CD14-positive monocyte (primary cell): ENCODE data around the gene DUOXA1. TPM values are rescaled to one million over a fixed set of nuclear protein-coding genes. Genes with fewer than 3 reads are reported as not detected.
A peak's percentile ranks its signal among the peaks of the same experiment; 100 is the strongest.

Experiments
- DNase-seq, 3 donors: peaks; one replicate each; pipeline ENCODE4 v3.0.0-alpha.2; 2011 to 2022
- H2AFZ ChIP-seq: 2 replicates; pipeline ENCODE4 v1.6.0; 2012; ENCODE audit warnings: mild to moderate bottlenecking, low read depth, low read length, inconsistent platforms; ENCODE audit not compliant: insufficient read depth, poor library complexity, severe bottlenecking
- H3K27ac ChIP-seq, 2 donors: 1 replicate in 1 of 2; 2 replicates in 1 of 2; pipeline ENCODE4 v1.5.1; 2012 to 2013; ENCODE audit warnings: low read length in 2 of 2, control low read depth in 1 of 2, inconsistent platforms in 1 of 2, low read depth in 1 of 2, mild to moderate bottlenecking in 1 of 2
- H3K27me3 ChIP-seq, 2 donors: one replicate each; pipeline versions ENCODE4 v1.6.0 to v1.6.1; 2011 to 2013; ENCODE audit warnings: low read length in 2 of 2; ENCODE audit not compliant: control insufficient read depth in 2 of 2, insufficient read depth in 2 of 2
- H3K36me3 ChIP-seq, 2 donors: replicated peaks in 1 of 2; 1 replicate in 1 of 2; 2 replicates in 1 of 2; pipeline versions ENCODE4 v1.5.1 to v1.6.1; 2012 to 2013; ENCODE audit warnings: low read length in 2 of 2, control low read depth in 1 of 2, inconsistent platforms in 1 of 2, mild to moderate bottlenecking in 1 of 2; ENCODE audit not compliant: insufficient read depth in 2 of 2, control insufficient read depth in 1 of 2
- H3K4me1 ChIP-seq, 2 donors: 1 replicate in 1 of 2; 2 replicates in 1 of 2; pipeline versions ENCODE4 v1.5.1 to v1.6.1; 2012 to 2013; ENCODE audit warnings: low read length in 2 of 2, control low read depth in 1 of 2, inconsistent platforms in 1 of 2, mild to moderate bottlenecking in 1 of 2, moderate library complexity in 1 of 2; ENCODE audit not compliant: insufficient read depth in 2 of 2, control insufficient read depth in 1 of 2
- H3K4me2 ChIP-seq: replicated peaks from 2 replicates; pipeline ENCODE3; 2012; ENCODE audit warnings: low read length, moderate library complexity, mild to moderate bottlenecking; ENCODE audit not compliant: poor library complexity, severe bottlenecking; ENCODE audit errors: extremely low read depth
- H3K4me3 ChIP-seq, 3 experiments: fragments of 200-600 bp in 1 of 3; sonication (generic) in 1 of 3; replicated peaks in 1 of 3; 1 replicate in 2 of 3; 2 replicates in 1 of 3; pipeline ENCODE4 v1.5.1; 2011 to 2013; ENCODE audit warnings: low read length in 3 of 3, mild to moderate bottlenecking in 3 of 3, control low read depth in 2 of 3, low read depth in 2 of 3, inconsistent platforms in 1 of 3, moderate library complexity in 1 of 3
- H3K79me2 ChIP-seq: 2 replicates; pipeline ENCODE4 v1.6.0; 2012; ENCODE audit warnings: mild to moderate bottlenecking, control low read depth, inconsistent platforms, low read length, moderate library complexity; ENCODE audit not compliant: insufficient read depth
- H3K9ac ChIP-seq: 2 replicates; pipeline ENCODE4 v1.6.0; 2017; ENCODE audit warnings: low read length, mild to moderate bottlenecking; ENCODE audit not compliant: insufficient read depth, poor library complexity, severe bottlenecking
- H3K9me3 ChIP-seq, 2 donors: replicated peaks in 1 of 2; 1 replicate in 1 of 2; 2 replicates in 1 of 2; pipeline versions ENCODE4 v1.5.1 to v1.6.1; 2012 to 2013; ENCODE audit warnings: low read length in 2 of 2, control low read depth in 1 of 2; ENCODE audit not compliant: control insufficient read depth in 1 of 2, insufficient read depth in 1 of 2
- H4K20me1 ChIP-seq: 2 replicates; pipeline ENCODE4 v1.6.0; 2012; ENCODE audit warnings: mild to moderate bottlenecking, low read length, control low read depth, moderate library complexity; ENCODE audit not compliant: insufficient read depth
- H3K27ac Mint-ChIP-seq, 7 donors: one replicate each; pipeline ENCODE4 v1.8.0; 2020; ENCODE audit warnings: mild to moderate bottlenecking in 7 of 7, mixed read lengths in 7 of 7, moderate library complexity in 6 of 7, inconsistent platforms in 2 of 7
- H3K27me3 Mint-ChIP-seq, 3 donors: one replicate each; pipeline ENCODE4 v1.8.0; 2021 to 2022; ENCODE audit warnings: low read depth in 3 of 3, mild to moderate bottlenecking in 3 of 3, mixed read lengths in 3 of 3, moderate library complexity in 3 of 3, inconsistent platforms in 1 of 3
- H3K36me3 Mint-ChIP-seq, 2 donors: one replicate each; pipeline ENCODE4 v1.8.0; 2020; ENCODE audit warnings: mixed read lengths in 2 of 2, inconsistent platforms in 1 of 2, mild to moderate bottlenecking in 1 of 2
- H3K4me1 Mint-ChIP-seq: one replicate; pipeline ENCODE4 v1.8.0; 2020; ENCODE audit warnings: mild to moderate bottlenecking, mixed read lengths
- H3K4me3 Mint-ChIP-seq, 2 donors: one replicate each; pipeline ENCODE4 v1.8.0; 2020; ENCODE audit warnings: mild to moderate bottlenecking in 2 of 2, mixed read lengths in 2 of 2, moderate library complexity in 1 of 2
- H3K9me3 Mint-ChIP-seq, 7 donors: one replicate each; pipeline ENCODE4 v1.8.0; 2020 to 2022; ENCODE audit warnings: mixed read lengths in 7 of 7, mild to moderate bottlenecking in 6 of 7, moderate library complexity in 6 of 7, inconsistent platforms in 2 of 7
- WGBS: methylation state at CpG from one replicate; pipeline ENCODE4 v1.1.5; 2013; ENCODE audit warnings: missing lambda C conversion rate; ENCODE audit not compliant: insufficient coverage; 5-methylcytosine and 5-hydroxymethylcytosine counted together
- intact Hi-C, 2 donors: fragments of 100-400 bp; cut with micrococcal nuclease; formaldehyde crosslinking; loops; one replicate each; pipeline versions ENCODE4 v1.15.0 to v1.15.1; 2023
- polyA minus RNA-seq: library from RNA; depleted of rRNA, polyadenylated mRNA; stranded (reverse); fragments of >200 nt; gene quantifications from 2 replicates; pipeline ENCODE4 v1.2.3, GENCODE V29; 2012
- polyA plus RNA-seq, 3 donors: library from polyadenylated mRNA; depleted of rRNA in 1 of 3; unstranded in 2 of 3; stranded (reverse) in 1 of 3; fragments of 300-500 nt in 2 of 3; fragments of >200 nt in 1 of 3; fragmentation: Illumina TruSeq in 2 of 3; gene quantifications; 1 replicate in 2 of 3; 2 replicates in 1 of 3; pipeline ENCODE4 v1.2.3, GENCODE V29; 2012 to 2021
- total RNA-seq, 12 experiments: library from RNA in 1 of 12; stranded (reverse) in 1 of 12; fragments of 120-200 nt in 1 of 12; gene quantifications; one replicate each; pipeline ENCODE4 v1.2.4 and lab custom pipeline; 2013 to 2026; ENCODE audit warnings: mixed read lengths in 6 of 12, inconsistent platforms in 1 of 12
- TF ChIP-seq, protein P1 (sequence below): fragments of 200-600 bp; IDR thresholded peaks from one replicate; pipeline ENCODE4 v1.8.0; 2022; ENCODE audit warnings: antibody characterized with exemption, mild to moderate bottlenecking

The DUOXA1 gene, protein sequence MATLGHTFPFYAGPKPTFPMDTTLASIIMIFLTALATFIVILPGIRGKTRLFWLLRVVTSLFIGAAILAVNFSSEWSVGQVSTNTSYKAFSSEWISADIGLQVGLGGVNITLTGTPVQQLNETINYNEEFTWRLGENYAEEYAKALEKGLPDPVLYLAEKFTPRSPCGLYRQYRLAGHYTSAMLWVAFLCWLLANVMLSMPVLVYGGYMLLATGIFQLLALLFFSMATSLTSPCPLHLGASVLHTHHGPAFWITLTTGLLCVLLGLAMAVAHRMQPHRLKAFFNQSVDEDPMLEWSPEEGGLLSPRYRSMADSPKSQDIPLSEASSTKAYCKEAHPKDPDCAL
- not detected for total RNA-seq (2013)
- polyA plus RNA-seq (not detected), polyA minus RNA-seq (not detected in 2 replicates), total RNA-seq (lab: John Stamatoyannopoulos, UW) (0 to 1.3 (median 0.08) reads per million in 11 experiments)

DNA sequence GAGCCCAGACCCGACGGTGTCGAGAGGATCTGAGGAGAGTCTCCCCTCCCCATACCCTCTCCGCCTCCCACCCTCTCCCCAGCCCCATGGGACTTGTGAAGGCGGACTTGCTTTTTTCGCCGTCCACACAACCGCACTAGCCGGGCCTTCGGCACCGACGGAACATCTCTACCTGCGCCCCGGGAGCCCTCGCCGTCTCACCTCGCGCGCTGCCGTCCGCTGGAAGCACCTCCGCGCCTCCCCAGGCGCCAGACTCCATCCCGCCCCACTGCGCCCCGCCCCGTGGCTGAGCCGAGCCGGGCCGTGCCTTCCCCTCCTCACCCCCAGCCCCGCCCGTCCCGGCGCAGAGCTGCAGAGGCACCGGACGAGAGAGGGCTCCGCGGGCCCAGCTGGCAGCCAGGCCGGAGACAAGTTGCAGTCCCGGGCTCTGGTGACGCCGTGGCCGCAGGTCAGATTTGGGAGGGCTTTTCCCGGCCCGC is at the start of gene DUOXA1, which contains the start of gene DUOX1:
TSS of gene DUOXA1 (minus strand) at position 229 of the 479 bp plus-strand sequence. CDS start 6,865 bp downstream, outside the sequence.
TSS of gene DUOX1 (plus strand) at position 344 of the 479 bp plus-strand sequence. CDS start 1,973 bp downstream, outside the sequence.
- no peak for DNase-seq
- intact Hi-C loops = no loop called here
- Histone ChIP-seq H3K79me2 (no peaks in the 10 kb centered on the region), H3K4me3 (peak within 1 kb of the TSS in 1 of 3 experiments; percentile 51), H3K27ac (no peak within 1 kb of the TSS), H3K9me3 (peaks cover 0 to 19% of the 10 kb centered on the region in 2 donors), H3K4me1 (peaks cover 9 to 11% of the 10 kb centered on the region in 2 donors), H3K4me2 (peak within 1 kb of the TSS; percentile 55), H3K36me3 (no peaks in the 10 kb centered on the region), H3K9ac (no peak within 1 kb of the TSS), H3K27me3 (peaks cover 61 to 82% of the 10 kb centered on the region in 2 donors), H2AFZ (peak within 1 kb of the TSS; percentile 50), H4K20me1 (no peaks in the 10 kb centered on the region)
- Mint-ChIP-seq H3K27me3 (peaks cover 75 to 90% (median 89%) of the 10 kb centered on the region in 3 donors), H3K9me3 (peaks cover 0 to 13% (median 2%) of the 10 kb centered on the region in 7 donors), H3K36me3 (no peaks in the 10 kb centered on the region), H3K4me3 (peak within 1 kb of the TSS; percentile 32 to 81), H3K27ac (peak within 1 kb of the TSS in 1 of 7 donors; percentile 73), H3K4me1 (peaks cover 11% of the 10 kb centered on the region)
- WGBS = 6% methylated on average over 36 of the region's 46 CpGs
- TF ChIP-seq, protein P1, sequence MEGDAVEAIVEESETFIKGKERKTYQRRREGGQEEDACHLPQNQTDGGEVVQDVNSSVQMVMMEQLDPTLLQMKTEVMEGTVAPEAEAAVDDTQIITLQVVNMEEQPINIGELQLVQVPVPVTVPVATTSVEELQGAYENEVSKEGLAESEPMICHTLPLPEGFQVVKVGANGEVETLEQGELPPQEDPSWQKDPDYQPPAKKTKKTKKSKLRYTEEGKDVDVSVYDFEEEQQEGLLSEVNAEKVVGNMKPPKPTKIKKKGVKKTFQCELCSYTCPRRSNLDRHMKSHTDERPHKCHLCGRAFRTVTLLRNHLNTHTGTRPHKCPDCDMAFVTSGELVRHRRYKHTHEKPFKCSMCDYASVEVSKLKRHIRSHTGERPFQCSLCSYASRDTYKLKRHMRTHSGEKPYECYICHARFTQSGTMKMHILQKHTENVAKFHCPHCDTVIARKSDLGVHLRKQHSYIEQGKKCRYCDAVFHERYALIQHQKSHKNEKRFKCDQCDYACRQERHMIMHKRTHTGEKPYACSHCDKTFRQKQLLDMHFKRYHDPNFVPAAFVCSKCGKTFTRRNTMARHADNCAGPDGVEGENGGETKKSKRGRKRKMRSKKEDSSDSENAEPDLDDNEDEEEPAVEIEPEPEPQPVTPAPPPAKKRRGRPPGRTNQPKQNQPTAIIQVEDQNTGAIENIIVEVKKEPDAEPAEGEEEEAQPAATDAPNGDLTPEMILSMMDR = no peak

DNA sequence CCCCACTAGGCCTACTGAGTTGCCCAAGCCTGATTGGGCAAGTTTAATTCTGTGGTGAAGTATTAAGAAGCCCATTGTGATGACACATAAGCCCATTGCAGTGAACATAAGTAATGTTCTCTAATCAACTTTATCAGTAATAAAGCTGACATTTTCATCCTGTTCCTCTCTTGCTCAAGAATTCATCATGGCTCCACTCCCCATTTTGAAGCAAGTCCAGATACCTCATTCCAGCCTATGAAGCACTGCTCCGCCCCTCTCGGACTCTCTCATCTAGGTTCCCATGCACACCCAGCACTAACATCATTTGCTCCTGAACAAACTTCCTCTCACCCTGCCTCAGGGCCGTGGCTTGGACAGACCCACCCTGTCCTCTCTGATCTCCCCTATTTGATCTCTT is 47.6 kb upstream of the DUOXA1 start:
- H3K4me1 ChIP-seq = peaks cover 11 to 15% of the 10 kb centered on the region in 2 donors
- no peak overlapping the region for H3K4me2 ChIP-seq
- H3K27me3 Mint-ChIP-seq = peaks cover 0 to 5% (median 0%) of the 10 kb centered on the region in 3 donors
- H2AFZ ChIP-seq = no peak overlapping the region
- H3K36me3 ChIP-seq = no peaks in the 10 kb centered on the region
- TF ChIP-seq, protein P1 = no peak
- no peak overlapping the region for H3K27ac Mint-ChIP-seq
- WGBS = 89% methylated on average over 3 of the region's 3 CpGs
- DNase-seq = no peak
- no peaks in the 10 kb centered on the region for H3K27me3 ChIP-seq
- intact Hi-C loops = loop anchor here in 1 of 2 donors (10.0 kb wide), 1 partner anchor 88 kb away; no protein-coding TSS in a partner anchor
- no peaks in the 10 kb centered on the region for H4K20me1 ChIP-seq
- peaks cover 21% of the 10 kb centered on the region for H3K4me1 Mint-ChIP-seq
- H3K36me3 Mint-ChIP-seq = no peaks in the 10 kb centered on the region
- H3K9ac ChIP-seq = no peak overlapping the region
- H3K9me3 ChIP-seq = no peaks in the 10 kb centered on the region
- H3K4me3 ChIP-seq = no peak overlapping the region
- no peak overlapping the region for H3K4me3 Mint-ChIP-seq
- H3K27ac ChIP-seq = no peak overlapping the region
- no peaks in the 10 kb centered on the region for H3K79me2 ChIP-seq
- peaks cover 0 to 2% (median 0%) of the 10 kb centered on the region in 7 donors for H3K9me3 Mint-ChIP-seq
